Astrocyte (in vitro differentiated cells and primary cell): Measurements from ENCODE around the gene MEG3. TPM values are rescaled to one million over a fixed set of nuclear protein-coding genes. Genes with fewer than 3 reads are reported as not detected.

ENCODE experiments used
- DNase-seq: peaks from one replicate; pipeline ENCODE4 v3.0.0-alpha.2; 2010; ENCODE audit warnings: low read depth
- FAIRE-seq: peaks from 2 replicates; lab custom pipeline; 2011; peaks lifted over from hg19 to GRCh38; lab: Jason Lieb, UNC
- H2AFZ ChIP-seq: 2 replicates; pipeline ENCODE4 v1.6.0; 2012; ENCODE audit warnings: low read depth, low read length, inconsistent platforms
- H3K27ac ChIP-seq: 2 replicates; pipeline ENCODE4 v1.5.1; 2011; ENCODE audit warnings: low read depth, low read length, inconsistent platforms
- H3K27me3 ChIP-seq: 2 replicates; pipeline ENCODE4 v1.6.0; 2011; ENCODE audit warnings: low read length, inconsistent platforms; ENCODE audit not compliant: insufficient read depth
- H3K36me3 ChIP-seq: 2 replicates; pipeline ENCODE4 v1.5.1; 2011; ENCODE audit warnings: low read length, inconsistent platforms; ENCODE audit not compliant: insufficient read depth
- H3K4me1 ChIP-seq: 2 replicates; pipeline ENCODE4 v1.5.1; 2011; ENCODE audit warnings: low read length, inconsistent platforms; ENCODE audit not compliant: insufficient read depth
- H3K4me2 ChIP-seq: 2 replicates; pipeline ENCODE4 v1.6.0; 2012; ENCODE audit warnings: low read length, inconsistent platforms
- H3K4me3 ChIP-seq: 2 replicates; pipeline ENCODE4 v1.5.1; 2011; ENCODE audit warnings: low read depth, mild to moderate bottlenecking, low read length, inconsistent platforms; ENCODE audit not compliant: insufficient read depth
- H3K79me2 ChIP-seq: 2 replicates; pipeline ENCODE4 v1.6.0; 2012; ENCODE audit warnings: mild to moderate bottlenecking, low read length, inconsistent platforms; ENCODE audit not compliant: insufficient read depth
- H3K9ac ChIP-seq: 2 replicates; pipeline ENCODE4 v1.6.0; 2012; ENCODE audit warnings: mild to moderate bottlenecking, low read length, inconsistent platforms
- H3K9me3 ChIP-seq: 2 replicates; pipeline ENCODE4 v1.5.1; 2012; ENCODE audit warnings: low read depth, mild to moderate bottlenecking, low read length, inconsistent platforms; ENCODE audit not compliant: insufficient read depth
- H4K20me1 ChIP-seq: 2 replicates; pipeline ENCODE4 v1.6.0; 2012; ENCODE audit warnings: low read length, inconsistent platforms; ENCODE audit not compliant: insufficient read depth
- H3K27ac Mint-ChIP-seq: one replicate; pipeline ENCODE4 v1.8.0; 2021; ENCODE audit warnings: mild to moderate bottlenecking, mixed read lengths; ENCODE audit not compliant: unreplicated experiment
- H3K27me3 Mint-ChIP-seq: one replicate; pipeline ENCODE4 v1.8.0; 2021; ENCODE audit warnings: low read depth, mixed read lengths; ENCODE audit not compliant: unreplicated experiment
- H3K36me3 Mint-ChIP-seq: one replicate; pipeline ENCODE4 v1.8.0; 2021; ENCODE audit warnings: low read depth, mixed read lengths; ENCODE audit not compliant: unreplicated experiment
- H3K4me1 Mint-ChIP-seq: one replicate; pipeline ENCODE4 v1.8.0; 2021; ENCODE audit warnings: low read depth, mixed read lengths; ENCODE audit not compliant: unreplicated experiment
- H3K4me3 Mint-ChIP-seq: one replicate; pipeline ENCODE4 v1.8.0; 2021; ENCODE audit warnings: mild to moderate bottlenecking, moderate library complexity, mixed read lengths; ENCODE audit not compliant: unreplicated experiment
- H3K9me3 Mint-ChIP-seq: one replicate; pipeline ENCODE4 v1.8.0; 2021; ENCODE audit warnings: mild to moderate bottlenecking, mixed read lengths; ENCODE audit not compliant: unreplicated experiment
- EZH2 ChIP-seq: IDR thresholded peaks from 2 replicates; pipeline ENCODE4 v1.6.1; 2012; ENCODE audit warnings: mild to moderate bottlenecking, low read length, inconsistent platforms; ENCODE audit not compliant: insufficient read depth
- total RNA-seq: library from RNA; stranded (reverse); gene quantifications from 2 replicates; pipeline ENCODE4 v1.2.1, GENCODE V29; 2021
- TF ChIP-seq, protein P1 (sequence below): IDR thresholded peaks from 2 replicates; pipeline ENCODE4 v1.5.1; 2011; ENCODE audit warnings: low read depth, mild to moderate bottlenecking, inconsistent platforms, low read length, moderate library complexity; ENCODE audit not compliant: insufficient read depth

MEG3 gene
- total RNA-seq, 1 donor from 2014 or later: not detected

DNA sequence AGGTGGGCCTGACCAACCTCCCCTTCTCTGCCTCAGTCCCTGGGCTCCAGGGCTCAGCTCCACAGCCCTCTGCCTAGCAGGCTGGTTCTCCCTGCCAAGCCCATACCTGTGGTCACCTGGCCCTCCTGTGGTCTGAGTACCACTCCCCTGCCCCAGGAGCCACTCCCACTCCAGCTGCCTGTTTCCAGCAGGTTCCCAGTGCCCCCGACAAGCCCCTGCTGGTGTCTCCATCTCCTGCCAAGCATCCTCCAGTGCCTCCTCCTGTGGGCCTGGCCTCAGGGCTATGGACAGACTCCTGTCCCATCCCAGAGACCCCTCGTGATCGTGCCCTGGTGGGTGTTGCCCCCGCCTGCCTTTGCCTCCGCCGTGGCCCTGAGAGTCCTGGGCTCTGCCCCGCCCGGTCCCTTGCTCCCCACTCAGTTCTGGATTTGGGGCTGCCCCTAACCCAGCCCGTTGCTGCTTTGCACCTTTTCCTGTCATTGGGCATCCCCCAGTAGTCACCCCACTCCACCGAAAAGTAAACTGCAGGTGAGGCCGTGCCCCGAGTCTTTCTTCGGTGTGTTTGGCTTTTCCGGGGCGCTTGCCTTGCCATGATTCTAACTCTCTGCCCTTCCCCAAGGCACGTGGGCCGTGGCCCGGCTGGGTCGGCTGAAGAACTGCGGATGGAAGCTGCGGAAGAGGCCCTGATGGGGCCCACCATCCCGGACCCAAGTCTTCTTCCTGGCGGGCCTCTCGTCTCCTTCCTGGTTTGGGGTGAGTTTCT is 9.8 kb downstream of the MEG3 start:
- Mint-ChIP-seq H3K27ac (no peak overlapping the region), H3K36me3 (no peaks in the 10 kb centered on the region), H3K27me3 (peaks cover 37% of the 10 kb centered on the region), H3K4me3 (no peak overlapping the region), H3K9me3 (peaks cover 5% of the 10 kb centered on the region), H3K4me1 (peaks cover 9% of the 10 kb centered on the region)
- H2AFZ ChIP-seq: no peak overlapping the region
- no peak for FAIRE-seq
- H3K4me2 ChIP-seq: no peak overlapping the region
- H3K27me3 ChIP-seq: no peaks in the 10 kb centered on the region
- H3K4me1 ChIP-seq: peaks cover 19% of the 10 kb centered on the region
- no peak overlapping the region for H3K4me3 ChIP-seq
- no peak overlapping the region for H3K9ac ChIP-seq
- peaks cover 90% of the 10 kb centered on the region for H3K79me2 ChIP-seq
- H3K9me3 ChIP-seq: no peaks in the 10 kb centered on the region
- no peak for DNase-seq
- no peak for TF ChIP-seq EZH2
- TF ChIP-seq, protein P1, sequence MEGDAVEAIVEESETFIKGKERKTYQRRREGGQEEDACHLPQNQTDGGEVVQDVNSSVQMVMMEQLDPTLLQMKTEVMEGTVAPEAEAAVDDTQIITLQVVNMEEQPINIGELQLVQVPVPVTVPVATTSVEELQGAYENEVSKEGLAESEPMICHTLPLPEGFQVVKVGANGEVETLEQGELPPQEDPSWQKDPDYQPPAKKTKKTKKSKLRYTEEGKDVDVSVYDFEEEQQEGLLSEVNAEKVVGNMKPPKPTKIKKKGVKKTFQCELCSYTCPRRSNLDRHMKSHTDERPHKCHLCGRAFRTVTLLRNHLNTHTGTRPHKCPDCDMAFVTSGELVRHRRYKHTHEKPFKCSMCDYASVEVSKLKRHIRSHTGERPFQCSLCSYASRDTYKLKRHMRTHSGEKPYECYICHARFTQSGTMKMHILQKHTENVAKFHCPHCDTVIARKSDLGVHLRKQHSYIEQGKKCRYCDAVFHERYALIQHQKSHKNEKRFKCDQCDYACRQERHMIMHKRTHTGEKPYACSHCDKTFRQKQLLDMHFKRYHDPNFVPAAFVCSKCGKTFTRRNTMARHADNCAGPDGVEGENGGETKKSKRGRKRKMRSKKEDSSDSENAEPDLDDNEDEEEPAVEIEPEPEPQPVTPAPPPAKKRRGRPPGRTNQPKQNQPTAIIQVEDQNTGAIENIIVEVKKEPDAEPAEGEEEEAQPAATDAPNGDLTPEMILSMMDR: no peak
- H3K36me3 ChIP-seq: peaks cover 25% of the 10 kb centered on the region
- H3K27ac ChIP-seq: no peak overlapping the region
- peaks cover 98% of the 10 kb centered on the region for H4K20me1 ChIP-seq

GRCh38 chr14:100836311-100836805 is 10.4 kb downstream of the MEG3 start:
- DNase-seq (no peak), FAIRE-seq (no peak)
- Histone ChIP-seq H3K4me1 (peaks cover 19% of the 10 kb centered on the region), H3K9ac (no peak overlapping the region), H3K27me3 (no peaks in the 10 kb centered on the region), H3K79me2 (peaks cover 84% of the 10 kb centered on the region), H3K27ac (no peak overlapping the region), H3K9me3 (no peaks in the 10 kb centered on the region), H3K36me3 (peaks cover 23% of the 10 kb centered on the region), H3K4me2 (no peak overlapping the region), H2AFZ (no peak overlapping the region), H4K20me1 (peaks cover 98% of the 10 kb centered on the region), H3K4me3 (no peak overlapping the region)
- no peak for TF ChIP-seq EZH2
- TF ChIP-seq, protein P1: no peak
- Mint-ChIP-seq H3K36me3 (no peaks in the 10 kb centered on the region), H3K27me3 (peaks cover 37% of the 10 kb centered on the region), H3K4me3 (no peak overlapping the region), H3K27ac (no peak overlapping the region), H3K9me3 (peaks cover 5% of the 10 kb centered on the region), H3K4me1 (peaks cover 9% of the 10 kb centered on the region)
